MCF 10A (cell line): ENCODE measurements around the gene VILL. TPM values are rescaled to one million over a fixed set of nuclear protein-coding genes. Genes with fewer than 3 reads are reported as not detected.

Experiments
- BruUV-seq: library from RNA; stranded (reverse); fragments of 400-500 nt; replicated peaks from 2 replicates; lab custom pipeline; 2021; lab: Mats Ljungman, UMichigan
- CTCF ChIA-PET: fragments of 300-600 bp; sonication (Branson Sonifier 250); formaldehyde crosslinking; extraction: SDS; loops from one replicate; lab custom pipeline; 2021; ENCODE audit warnings: antibody characterized with exemption, inconsistent platforms; lab: Yijun Ruan, JAX
- POLR2A ChIA-PET: fragments of 300-600, 350-650 bp; sonication (Branson Sonifier 250); formaldehyde crosslinking; extraction: SDS; loops from one replicate; lab custom pipeline; 2020; ENCODE audit warnings: antibody characterized with exemption, inconsistent platforms; lab: Yijun Ruan, JAX
- DNase-seq: peaks from one replicate; pipeline ENCODE4 v3.0.0-alpha.2; 2018; ENCODE audit not compliant: unreplicated experiment
- H3K27ac Mint-ChIP-seq: one replicate; pipeline ENCODE4 v1.8.0; 2022; ENCODE audit warnings: mild to moderate bottlenecking, low read depth, mixed read lengths; ENCODE audit not compliant: unreplicated experiment
- H3K27me3 Mint-ChIP-seq: one replicate; pipeline ENCODE4 v1.8.0; 2022; ENCODE audit warnings: mixed read lengths; ENCODE audit not compliant: insufficient read depth, unreplicated experiment
- H3K36me3 Mint-ChIP-seq: one replicate; pipeline ENCODE4 v1.8.0; 2022; ENCODE audit warnings: mild to moderate bottlenecking, moderate library complexity, mixed read lengths; ENCODE audit not compliant: insufficient read depth, unreplicated experiment
- H3K4me1 Mint-ChIP-seq: one replicate; pipeline ENCODE4 v1.8.0; 2022; ENCODE audit warnings: mixed read lengths; ENCODE audit not compliant: insufficient read depth, unreplicated experiment
- H3K4me3 Mint-ChIP-seq: one replicate; pipeline ENCODE4 v1.8.0; 2022; ENCODE audit warnings: mild to moderate bottlenecking, moderate library complexity, mixed read lengths; ENCODE audit not compliant: unreplicated experiment
- H3K9me3 Mint-ChIP-seq: one replicate; pipeline ENCODE4 v1.8.0; 2022; ENCODE audit warnings: mixed read lengths; ENCODE audit not compliant: unreplicated experiment
- CTCF ChIP-seq: fragments of 200-600 bp; IDR thresholded peaks from one replicate; pipeline ENCODE4 v1.8.0; 2022; ENCODE audit warnings: antibody characterized with exemption, mild to moderate bottlenecking; ENCODE audit not compliant: unreplicated experiment
- intact Hi-C: fragments of 100-400 bp; cut with micrococcal nuclease; formaldehyde crosslinking; loops from 2 replicates; pipeline ENCODE4 v1.14.1; 2022
- total RNA-seq: library from RNA; stranded (reverse); gene quantifications from 2 replicates; pipeline ENCODE4 v1.2.3, GENCODE V29; 2022

Gene VILL
- total RNA-seq, 1 experiment from 2014 or later = not detected

GRCh38 chr3:37980462-37981347 is 9.9 kb upstream of the VILL start:
- no peaks in the 10 kb centered on the region for H3K4me1 Mint-ChIP-seq
- ChIA-PET CTCF (interaction anchor here (0.6 to 2.9 kb wide), 8 partner anchors 10 to 500 kb away, joined by 3 to 22 read pairs (median 3); partner anchors contain the start of gene XYLB), POLR2A (interaction anchor here (0.6 kb wide), 1 partner anchor 26 kb away, joined by 3 read pairs; no protein-coding TSS in a partner anchor)
- intact Hi-C loops = no loop called here
- H3K36me3 Mint-ChIP-seq = peaks cover 65% of the 10 kb centered on the region
- H3K9me3 Mint-ChIP-seq = no peaks in the 10 kb centered on the region
- no peak for TF ChIP-seq CTCF
- BruUV-seq = no TSS peak
- H3K27me3 Mint-ChIP-seq = no peaks in the 10 kb centered on the region
- no peak overlapping the region for H3K27ac Mint-ChIP-seq
- H3K4me3 Mint-ChIP-seq = no peak overlapping the region
- DNase-seq = no peak

- POLR2A ChIA-PET = interaction anchor here (0.6 kb wide), 1 partner anchor 26 kb away, joined by 3 read pairs; no protein-coding TSS in a partner anchor
- H3K27ac Mint-ChIP-seq = no peak overlapping the region
- TF ChIP-seq CTCF = no peak
- BruUV-seq = no TSS peak
- no peak for DNase-seq
- H3K27me3 Mint-ChIP-seq = no peaks in the 10 kb centered on the region
- H3K36me3 Mint-ChIP-seq = peaks cover 62% of the 10 kb centered on the region
- intact Hi-C loops = no loop called here
- H3K4me1 Mint-ChIP-seq = no peaks in the 10 kb centered on the region
- no peak overlapping the region for H3K4me3 Mint-ChIP-seq
- no peaks in the 10 kb centered on the region for H3K9me3 Mint-ChIP-seq
- CTCF ChIA-PET = interaction anchor here (0.6 to 0.7 kb wide), 3 partner anchors 13 to 499 kb away, joined by 3 read pairs; no protein-coding TSS in a partner anchor
These were observed 9.3 kb upstream of the VILL start for GRCh38 chr3:37981348-37981664.

GRCh38 chr3:37982331-37982730 is 8.3 kb upstream of the VILL start:
- no peak for TF ChIP-seq CTCF
- BruUV-seq = no TSS peak
- intact Hi-C loops = no loop called here
- ChIA-PET CTCF (interaction anchor here (0.8 to 2.3 kb wide), 2 partner anchors 10 to 15 kb away, joined by 3 to 7 read pairs; no protein-coding TSS in a partner anchor), POLR2A (interaction anchor here (0.7 kb wide), 1 partner anchor 130 kb away, joined by 3 read pairs; no protein-coding TSS in a partner anchor)
- Mint-ChIP-seq H3K4me1 (no peaks in the 10 kb centered on the region), H3K4me3 (no peak overlapping the region), H3K27ac (no peak overlapping the region), H3K27me3 (no peaks in the 10 kb centered on the region), H3K36me3 (peaks cover 52% of the 10 kb centered on the region), H3K9me3 (no peaks in the 10 kb centered on the region)
- DNase-seq = no peak

- no TSS peak for BruUV-seq
- intact Hi-C loops = no loop called here
- no peaks in the 10 kb centered on the region for H3K27me3 Mint-ChIP-seq
- no peak overlapping the region for H3K4me3 Mint-ChIP-seq
- no peaks in the 10 kb centered on the region for H3K9me3 Mint-ChIP-seq
- TF ChIP-seq CTCF = no peak
- POLR2A ChIA-PET = no interaction called here
- DNase-seq = peak; percentile 43
- H3K4me1 Mint-ChIP-seq = no peaks in the 10 kb centered on the region
- peaks cover 43% of the 10 kb centered on the region for H3K36me3 Mint-ChIP-seq
- CTCF ChIA-PET = interaction anchor here (0.6 to 2.3 kb wide), 4 partner anchors 10 to 129 kb away, joined by 3 to 7 read pairs (median 6); no protein-coding TSS in a partner anchor
- H3K27ac Mint-ChIP-seq = no peak overlapping the region
These were observed 6.5 kb upstream of the VILL start for GRCh38 chr3:37984051-37984450.
